Umbilical cord (tissue), 2 donors: ENCODE results near the gene CABP2. TPM values are rescaled to one million over a fixed set of nuclear protein-coding genes. Genes with fewer than 3 reads are reported as not detected.

Source experiments
- DNase-seq: peaks from one replicate; pipeline ENCODE4 v3.0.0-alpha.2; 2015; ENCODE audit warnings: low spot score
- total RNA-seq: library from RNA; depleted of rRNA; stranded (reverse); fragments of >200 nt; gene quantifications from one replicate; pipeline ENCODE4 v1.2.3, GENCODE V29; 2014; ENCODE audit warnings: low replicate concordance; ENCODE audit not compliant: insufficient read depth

CABP2 gene
- total RNA-seq, 1 donor from 2014 or later, result not detected

- peak; percentile 98 for DNase-seq
These were observed 14.6 kb downstream of the CABP2 start for GRCh38 chr11:67508486-67509121.

- DNase-seq, result peak; percentile 98
These were observed 15.3 kb downstream of the CABP2 start, which contains the start of gene CDK2AP2 for GRCh38 chr11:67507864-67508485. Gene CDK2AP2 (minus strand): TSS chr11:67508162. CDS start chr11:67508082, 80 bp downstream.

- no peak for DNase-seq
These were observed 15.9 kb downstream of the CABP2 start for GRCh38 chr11:67507242-67507863.

GRCh38 chr11:67506426-67507051, 16.7 kb downstream of the CABP2 start:
- DNase-seq, result no peak

- DNase-seq, result peak; percentile 90
These were observed 17.4 kb downstream of the CABP2 start for GRCh38 chr11:67505605-67506396.

- peak; percentile 80 for DNase-seq
These were observed 18.2 kb downstream of the CABP2 start, which contains the start of gene PITPNM1 for GRCh38 chr11:67504950-67505581. Gene PITPNM1 (minus strand): TSS chr11:67505363. CDS start chr11:67504180, 1,183 bp downstream.

- DNase-seq, result peak; percentile 31
These were observed 19.0 kb downstream of the CABP2 start for GRCh38 chr11:67504005-67504949.

- DNase-seq, result no peak
These were observed 19.9 kb downstream of the CABP2 start for GRCh38 chr11:67503119-67504004.

GRCh38 chr11:67502328-67502979, 20.8 kb downstream of the CABP2 start:
- DNase-seq, result no peak

- no peak for DNase-seq
These were observed 21.4 kb downstream of the CABP2 start for GRCh38 chr11:67501854-67502253.

GRCh38 chr11:67500831-67501715, 22.2 kb downstream of the CABP2 start:
- DNase-seq, result no peak

GRCh38 chr11:67500484-67500821, 22.8 kb downstream of the CABP2 start:
- DNase-seq, result no peak

GRCh38 chr11:67499808-67500483, 23.3 kb downstream of the CABP2 start:
- DNase-seq, result no peak

- no peak for DNase-seq
These were observed 24.7 kb downstream of the CABP2 start for GRCh38 chr11:67498544-67498972.

- no peak for DNase-seq
These were observed 25.5 kb downstream of the CABP2 start for GRCh38 chr11:67497656-67498291.

GRCh38 chr11:67496113-67496512, 27.1 kb downstream of the CABP2 start:
- no peak for DNase-seq
